CD14-positive monocyte (primary cell): Measurements from ENCODE around the gene PACSIN3. TPM values are rescaled to one million over a fixed set of nuclear protein-coding genes. Genes with fewer than 3 reads are reported as not detected.

Experiments used
- DNase-seq, 3 donors: peaks; one replicate each; pipeline ENCODE4 v3.0.0-alpha.2; 2011 to 2022
- H2AFZ ChIP-seq: 2 replicates; pipeline ENCODE4 v1.6.0; 2012; ENCODE audit warnings: mild to moderate bottlenecking, low read depth, low read length, inconsistent platforms; ENCODE audit not compliant: insufficient read depth, poor library complexity, severe bottlenecking
- H3K27ac ChIP-seq, 2 donors: 1 replicate in 1 of 2; 2 replicates in 1 of 2; pipeline ENCODE4 v1.5.1; 2012 to 2013; ENCODE audit warnings: low read length in 2 of 2, control low read depth in 1 of 2, inconsistent platforms in 1 of 2, low read depth in 1 of 2, mild to moderate bottlenecking in 1 of 2
- H3K27me3 ChIP-seq, 2 donors: one replicate each; pipeline versions ENCODE4 v1.6.0 to v1.6.1; 2011 to 2013; ENCODE audit warnings: low read length in 2 of 2; ENCODE audit not compliant: control insufficient read depth in 2 of 2, insufficient read depth in 2 of 2
- H3K36me3 ChIP-seq, 2 donors: replicated peaks in 1 of 2; 1 replicate in 1 of 2; 2 replicates in 1 of 2; pipeline versions ENCODE4 v1.5.1 to v1.6.1; 2012 to 2013; ENCODE audit warnings: low read length in 2 of 2, control low read depth in 1 of 2, inconsistent platforms in 1 of 2, mild to moderate bottlenecking in 1 of 2; ENCODE audit not compliant: insufficient read depth in 2 of 2, control insufficient read depth in 1 of 2
- H3K4me1 ChIP-seq, 2 donors: 1 replicate in 1 of 2; 2 replicates in 1 of 2; pipeline versions ENCODE4 v1.5.1 to v1.6.1; 2012 to 2013; ENCODE audit warnings: low read length in 2 of 2, control low read depth in 1 of 2, inconsistent platforms in 1 of 2, mild to moderate bottlenecking in 1 of 2, moderate library complexity in 1 of 2; ENCODE audit not compliant: insufficient read depth in 2 of 2, control insufficient read depth in 1 of 2
- H3K4me2 ChIP-seq: replicated peaks from 2 replicates; pipeline ENCODE3; 2012; ENCODE audit warnings: low read length, moderate library complexity, mild to moderate bottlenecking; ENCODE audit not compliant: poor library complexity, severe bottlenecking; ENCODE audit errors: extremely low read depth
- H3K4me3 ChIP-seq, 3 experiments: fragments of 200-600 bp in 1 of 3; sonication (generic) in 1 of 3; replicated peaks in 1 of 3; 1 replicate in 2 of 3; 2 replicates in 1 of 3; pipeline ENCODE4 v1.5.1; 2011 to 2013; ENCODE audit warnings: low read length in 3 of 3, mild to moderate bottlenecking in 3 of 3, control low read depth in 2 of 3, low read depth in 2 of 3, inconsistent platforms in 1 of 3, moderate library complexity in 1 of 3
- H3K79me2 ChIP-seq: 2 replicates; pipeline ENCODE4 v1.6.0; 2012; ENCODE audit warnings: mild to moderate bottlenecking, control low read depth, inconsistent platforms, low read length, moderate library complexity; ENCODE audit not compliant: insufficient read depth
- H3K9ac ChIP-seq: 2 replicates; pipeline ENCODE4 v1.6.0; 2017; ENCODE audit warnings: low read length, mild to moderate bottlenecking; ENCODE audit not compliant: insufficient read depth, poor library complexity, severe bottlenecking
- H3K9me3 ChIP-seq, 2 donors: replicated peaks in 1 of 2; 1 replicate in 1 of 2; 2 replicates in 1 of 2; pipeline versions ENCODE4 v1.5.1 to v1.6.1; 2012 to 2013; ENCODE audit warnings: low read length in 2 of 2, control low read depth in 1 of 2; ENCODE audit not compliant: control insufficient read depth in 1 of 2, insufficient read depth in 1 of 2
- H4K20me1 ChIP-seq: 2 replicates; pipeline ENCODE4 v1.6.0; 2012; ENCODE audit warnings: mild to moderate bottlenecking, low read length, control low read depth, moderate library complexity; ENCODE audit not compliant: insufficient read depth
- H3K27ac Mint-ChIP-seq, 7 donors: one replicate each; pipeline ENCODE4 v1.8.0; 2020; ENCODE audit warnings: mild to moderate bottlenecking in 7 of 7, mixed read lengths in 7 of 7, moderate library complexity in 6 of 7, inconsistent platforms in 2 of 7
- H3K27me3 Mint-ChIP-seq, 3 donors: one replicate each; pipeline ENCODE4 v1.8.0; 2021 to 2022; ENCODE audit warnings: low read depth in 3 of 3, mild to moderate bottlenecking in 3 of 3, mixed read lengths in 3 of 3, moderate library complexity in 3 of 3, inconsistent platforms in 1 of 3
- H3K36me3 Mint-ChIP-seq, 2 donors: one replicate each; pipeline ENCODE4 v1.8.0; 2020; ENCODE audit warnings: mixed read lengths in 2 of 2, inconsistent platforms in 1 of 2, mild to moderate bottlenecking in 1 of 2
- H3K4me1 Mint-ChIP-seq: one replicate; pipeline ENCODE4 v1.8.0; 2020; ENCODE audit warnings: mild to moderate bottlenecking, mixed read lengths
- H3K4me3 Mint-ChIP-seq, 2 donors: one replicate each; pipeline ENCODE4 v1.8.0; 2020; ENCODE audit warnings: mild to moderate bottlenecking in 2 of 2, mixed read lengths in 2 of 2, moderate library complexity in 1 of 2
- H3K9me3 Mint-ChIP-seq, 7 donors: one replicate each; pipeline ENCODE4 v1.8.0; 2020 to 2022; ENCODE audit warnings: mixed read lengths in 7 of 7, mild to moderate bottlenecking in 6 of 7, moderate library complexity in 6 of 7, inconsistent platforms in 2 of 7
- CTCF ChIP-seq: fragments of 200-600 bp; IDR thresholded peaks from one replicate; pipeline ENCODE4 v1.8.0; 2022; ENCODE audit warnings: antibody characterized with exemption, mild to moderate bottlenecking
- WGBS: methylation state at CpG from one replicate; pipeline ENCODE4 v1.1.5; 2013; ENCODE audit warnings: missing lambda C conversion rate; ENCODE audit not compliant: insufficient coverage; 5-methylcytosine and 5-hydroxymethylcytosine counted together
- intact Hi-C, 2 donors: fragments of 100-400 bp; cut with micrococcal nuclease; formaldehyde crosslinking; loops; one replicate each; pipeline versions ENCODE4 v1.15.0 to v1.15.1; 2023
- polyA plus RNA-seq, 3 donors: library from polyadenylated mRNA; depleted of rRNA in 1 of 3; unstranded in 2 of 3; stranded (reverse) in 1 of 3; fragments of 300-500 nt in 2 of 3; fragments of >200 nt in 1 of 3; fragmentation: Illumina TruSeq in 2 of 3; gene quantifications; 1 replicate in 2 of 3; 2 replicates in 1 of 3; pipeline ENCODE4 v1.2.3, GENCODE V29; 2012 to 2021

PACSIN3 gene
- polyA plus RNA-seq, 3 donors, result not detected

DNA sequence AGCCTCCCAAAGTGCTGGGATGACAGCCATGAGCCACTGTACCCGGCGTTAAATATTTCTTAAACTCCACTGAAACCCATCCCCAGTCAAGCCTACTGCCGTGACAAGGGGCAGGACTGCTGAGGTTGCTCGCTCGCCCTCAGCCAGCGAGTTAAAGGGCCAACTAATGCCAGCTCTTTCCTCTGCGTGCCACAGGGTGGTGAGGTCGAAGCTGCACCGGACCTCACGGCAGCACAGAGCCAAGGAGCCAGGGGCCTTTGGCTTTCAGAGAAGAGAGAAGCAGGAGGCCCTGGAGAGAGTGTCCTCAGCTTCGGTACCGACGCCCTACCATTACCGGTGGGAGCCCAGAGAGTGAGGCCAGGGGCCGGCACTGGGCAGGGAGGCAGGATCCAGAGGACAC, 22.3 kb downstream of the PACSIN3 start:
- no peaks in the 10 kb centered on the region for H3K4me1 Mint-ChIP-seq
- H3K27me3 Mint-ChIP-seq, result no peaks in the 10 kb centered on the region

DNA sequence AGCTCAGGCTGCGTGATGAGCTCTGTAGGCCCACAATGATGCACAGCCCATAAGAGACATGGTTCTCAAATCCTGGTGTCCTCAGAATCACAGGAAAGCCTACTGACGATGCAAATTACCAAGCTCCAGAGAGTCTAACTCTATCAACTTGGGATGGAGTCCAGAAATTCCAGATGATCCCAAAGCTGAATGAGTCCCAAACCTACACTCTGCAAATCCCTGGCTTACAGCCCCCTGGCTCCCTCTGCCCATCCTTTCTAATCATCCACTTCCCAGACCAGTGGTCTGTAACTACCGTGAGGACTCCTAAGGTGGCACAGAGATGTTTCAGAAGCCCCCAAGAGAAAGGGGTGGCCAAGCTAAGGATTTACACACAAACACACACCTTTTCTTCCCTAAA, 23.0 kb downstream of the PACSIN3 start:
- H2AFZ ChIP-seq, result no peak overlapping the region
- peaks cover 44 to 65% of the 10 kb centered on the region in 2 donors for H3K36me3 ChIP-seq
- no peak for DNase-seq
- H3K4me1 ChIP-seq, result no peaks in the 10 kb centered on the region
- peaks cover 72% of the 10 kb centered on the region for H4K20me1 ChIP-seq
- H3K9ac ChIP-seq, result no peak overlapping the region
- H3K9me3 ChIP-seq, result no peaks in the 10 kb centered on the region
- no peak overlapping the region for H3K4me3 ChIP-seq
- no peaks in the 10 kb centered on the region for H3K27me3 Mint-ChIP-seq
- no peak overlapping the region for H3K4me2 ChIP-seq
- H3K4me3 Mint-ChIP-seq, result no peak overlapping the region
- H3K36me3 Mint-ChIP-seq, result peaks cover 47 to 66% of the 10 kb centered on the region in 2 donors
- H3K27ac ChIP-seq, result no peak overlapping the region
- no peaks in the 10 kb centered on the region for H3K27me3 ChIP-seq
- no peak overlapping the region for H3K27ac Mint-ChIP-seq
- no peaks in the 10 kb centered on the region for H3K4me1 Mint-ChIP-seq
- TF ChIP-seq CTCF, result no peak
- H3K79me2 ChIP-seq, result peaks cover 10% of the 10 kb centered on the region
- 77% methylated on average over 3 of the region's 3 CpGs for WGBS
- intact Hi-C loops, result no loop called here
- H3K9me3 Mint-ChIP-seq, result no peaks in the 10 kb centered on the region

More for the DNA sequence above, 22.3 kb downstream of the PACSIN3 start:
- Histone ChIP-seq H3K4me3 (no peak overlapping the region), H4K20me1 (peaks cover 79% of the 10 kb centered on the region), H3K9ac (no peak overlapping the region), H3K4me2 (no peak overlapping the region), H3K27me3 (no peaks in the 10 kb centered on the region), H3K9me3 (no peaks in the 10 kb centered on the region), H3K36me3 (peaks cover 50 to 72% of the 10 kb centered on the region in 2 donors), H2AFZ (no peak overlapping the region), H3K4me1 (no peaks in the 10 kb centered on the region), H3K79me2 (peaks cover 16% of the 10 kb centered on the region), H3K27ac (no peak overlapping the region)
- TF ChIP-seq CTCF, result no peak
- peaks cover 52 to 71% of the 10 kb centered on the region in 2 donors for H3K36me3 Mint-ChIP-seq
- H3K4me3 Mint-ChIP-seq, result no peak overlapping the region
- H3K27ac Mint-ChIP-seq, result no peak overlapping the region
- H3K9me3 Mint-ChIP-seq, result no peaks in the 10 kb centered on the region
- 97% methylated on average over 14 of the region's 15 CpGs for WGBS
- intact Hi-C loops, result no loop called here
- DNase-seq, result no peak
